Kidney (tissue), 14 donors: ENCODE data around the gene RAD51B. TPM values are rescaled to one million over a fixed set of nuclear protein-coding genes. Genes with fewer than 3 reads are reported as not detected.
A peak's percentile ranks its signal among the peaks of the same experiment; 100 is the strongest.

Source experiments
- DNase-seq, 5 donors: peaks; one replicate each; pipeline ENCODE4 v3.0.0-alpha.2; 2013 to 2020
- FAIRE-seq: peaks from 2 replicates; lab custom pipeline; 2012; peaks lifted over from hg19 to GRCh38; lab: Jason Lieb, UNC
- H3K27ac ChIP-seq, 2 donors: one replicate each; pipeline ENCODE4 v1.7.0; 2013; ENCODE audit warnings: low read depth in 2 of 2, low read length in 2 of 2, inconsistent platforms in 1 of 2
- H3K27me3 ChIP-seq: one replicate; pipeline ENCODE4 v1.7.1; 2013; ENCODE audit warnings: low read length, inconsistent platforms; ENCODE audit not compliant: control insufficient read depth, insufficient read depth
- H3K36me3 ChIP-seq, 3 donors: one replicate each; pipeline versions ENCODE4 v1.7.0 to v1.7.1; 2013; ENCODE audit warnings: low read length in 3 of 3, control low read depth in 1 of 3, inconsistent platforms in 1 of 3; ENCODE audit not compliant: insufficient read depth in 3 of 3, control insufficient read depth in 2 of 3
- H3K4me1 ChIP-seq, 3 donors: one replicate each; pipeline versions ENCODE4 v1.7.0 to v1.7.1; 2013; ENCODE audit warnings: low read length in 3 of 3, inconsistent platforms in 1 of 3, low read depth in 1 of 3; ENCODE audit not compliant: control insufficient read depth in 2 of 3, insufficient read depth in 2 of 3
- H3K4me3 ChIP-seq, 3 donors: one replicate each; pipeline versions ENCODE4 v1.7.0 to v1.8.1; 2013; ENCODE audit warnings: low read length in 3 of 3, control low read depth in 1 of 3, inconsistent platforms in 1 of 3
- H3K9ac ChIP-seq, 3 donors: one replicate each; pipeline versions ENCODE4 v1.7.0 to v1.7.1; 2013; ENCODE audit warnings: low read length in 3 of 3, control low read depth in 1 of 3, inconsistent platforms in 1 of 3
- H3K9me3 ChIP-seq, 3 donors: one replicate each; pipeline versions ENCODE4 v1.7.0 to v1.7.1; 2013; ENCODE audit warnings: low read length in 3 of 3, control low read depth in 1 of 3, inconsistent platforms in 1 of 3; ENCODE audit not compliant: control insufficient read depth in 2 of 3, insufficient read depth in 1 of 3
- CTCF ChIP-seq: IDR thresholded peaks from 3 replicates; pipeline ENCODE4 v1.5.1; 2012; ENCODE audit warnings: mild to moderate bottlenecking, moderate library complexity, borderline replicate concordance; ENCODE audit not compliant: insufficient read depth; ENCODE audit errors: extremely low read depth
- intact Hi-C: fragments of 100-400 bp; cut with DNase I; formaldehyde crosslinking; loops from one replicate; pipeline ENCODE4 v1.11.1; 2022
- polyA plus RNA-seq: library from polyadenylated mRNA; stranded (reverse); fragments of 350-450 nt; fragmentation: Illumina TruSeq; extraction: RNeasy Lipid Tissue Mini Kit (QIAGEN cat#74804); gene quantifications from one replicate; pipeline ENCODE4 v1.2.3, GENCODE V29; 2014; ENCODE audit warnings: low read depth, low replicate concordance; ENCODE audit not compliant: insufficient read depth
- total RNA-seq: library from RNA; stranded (reverse); fragmentation: NEBNext Ultra II Directional; extraction: Animal tissue kit (Norgen Biotek cat#: 25700); gene quantifications from one replicate; pipeline ENCODE4 v1.2.1, GENCODE V29; 2021
- donor health status: control.
- donor health status: control.
- donor health status: control.
- donor health status: control.
- donor health status: control.
- donor health status: DM: yes; HTN: yes; CAD: no.
- donor health status: Normal renal cell carcinoma (clear cell type).

RAD51B gene
- total and polyA plus RNA-seq, 2 donors from 2014 or later, result 6.9 to 18.0 TPM

GRCh38 chr14:68656452-68656851, 836.9 kb downstream of the RAD51B start:
- DNase-seq (peak in 1 of 5 donors; percentile 36), FAIRE-seq (no peak)
- Histone ChIP-seq H3K9ac (no peak overlapping the region), H3K4me1 (peaks cover 0 to 11% (median 10%) of the 10 kb centered on the region in 3 donors), H3K36me3 (no peaks in the 10 kb centered on the region), H3K27ac (no peak overlapping the region), H3K27me3 (no peaks in the 10 kb centered on the region), H3K4me3 (no peak overlapping the region), H3K9me3 (no peaks in the 10 kb centered on the region)
- TF ChIP-seq CTCF, result no peak
- intact Hi-C loops, result no loop called here

DNA sequence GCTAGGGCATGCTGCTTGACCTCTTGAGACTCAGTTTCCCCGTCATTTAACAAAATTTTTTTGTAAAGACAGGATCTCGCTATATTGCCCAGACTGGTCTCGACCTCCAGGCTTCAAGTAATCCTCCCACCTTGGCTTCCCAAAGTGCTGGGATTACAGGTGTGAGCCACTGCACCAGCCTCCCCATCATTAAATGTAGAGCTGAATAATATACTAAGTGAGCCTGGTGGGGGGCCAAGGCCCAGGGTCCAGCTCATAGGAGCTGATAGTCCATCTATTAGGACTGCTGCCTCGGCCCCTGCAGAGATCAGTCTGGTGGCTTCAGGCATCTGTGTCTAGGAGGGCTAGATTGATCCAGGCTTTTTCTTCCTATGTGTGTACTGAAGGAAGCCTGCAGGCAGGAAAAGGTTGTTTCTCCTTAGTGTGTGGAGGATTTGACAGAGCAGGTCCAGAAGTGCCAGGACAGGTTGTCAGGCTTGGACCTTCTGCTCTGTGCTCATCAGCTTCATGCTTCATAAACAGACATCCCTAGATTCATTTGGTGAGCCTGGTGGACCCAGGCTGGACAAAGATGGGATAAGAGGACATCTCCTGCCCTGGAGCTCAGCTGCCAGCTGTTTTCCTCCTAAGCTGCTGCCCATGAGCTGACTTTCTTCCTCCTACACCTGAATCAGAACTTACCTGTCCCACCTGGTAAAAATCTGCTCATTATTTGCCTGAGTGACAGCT, 837.9 kb downstream of the RAD51B start:
- Histone ChIP-seq H3K27me3 (no peaks in the 10 kb centered on the region), H3K36me3 (no peaks in the 10 kb centered on the region), H3K4me1 (peaks cover 0 to 10% (median 9%) of the 10 kb centered on the region in 3 donors), H3K9ac (no peak overlapping the region), H3K4me3 (no peak overlapping the region), H3K9me3 (no peaks in the 10 kb centered on the region), H3K27ac (no peak overlapping the region)
- intact Hi-C loops, result no loop called here
- FAIRE-seq (no peak), DNase-seq (peak in 2 of 5 donors; percentile 5 to 18)
- no peak for TF ChIP-seq CTCF

GRCh38 chr14:68658029-68658509, 838.5 kb downstream of the RAD51B start:
- DNase-seq (peak in 2 of 5 donors; percentile 2 to 42), FAIRE-seq (no peak)
- no peaks in the 10 kb centered on the region for H3K27me3 ChIP-seq
- no peaks in the 10 kb centered on the region for H3K36me3 ChIP-seq
- intact Hi-C loops, result no loop called here
- no peak overlapping the region for H3K27ac ChIP-seq
- no peak overlapping the region for H3K9ac ChIP-seq
- H3K4me1 ChIP-seq, result peaks cover 0 to 10% (median 8%) of the 10 kb centered on the region in 3 donors
- no peaks in the 10 kb centered on the region for H3K9me3 ChIP-seq
- no peak for TF ChIP-seq CTCF
- H3K4me3 ChIP-seq, result no peak overlapping the region
